GM23338 (cell line): ENCODE measurements around the gene YWHAB. TPM values are rescaled to one million over a fixed set of nuclear protein-coding genes. Genes with fewer than 3 reads are reported as not detected.

Experiments used
- ATAC-seq: fragments of 200-7000 bp; cut with Tn5 transposase; 3 replicates; pipeline ENCODE4 v1.9.1; 2020
- DNase-seq: peaks from one replicate; pipeline ENCODE4 v3.0.0-alpha.2; 2015; ENCODE audit warnings: low spot score
- H2AFZ ChIP-seq: fragments of 200-600 bp; sonication (generic); 2 replicates; pipeline ENCODE4 v1.8.0; 2016; ENCODE audit warnings: antibody characterized with exemption, mild to moderate bottlenecking, moderate library complexity
- H3F3A ChIP-seq: fragments of 200-600 bp; sonication (generic); replicated peaks from 2 replicates; pipeline ENCODE4 v1.8.0; 2017; ENCODE audit warnings: antibody characterized with exemption, mixed run types, low read depth
- H3K27ac ChIP-seq: fragments of 200-600 bp; sonication (generic); 2 replicates; pipeline ENCODE4 v1.6.1; 2016; ENCODE audit warnings: low read depth
- H3K27me3 ChIP-seq: fragments of 200-600 bp; sonication (generic); 2 replicates; pipeline ENCODE4 v1.8.0; 2016; ENCODE audit warnings: mild to moderate bottlenecking, mixed run types, moderate library complexity; ENCODE audit not compliant: insufficient read depth
- H3K36me3 ChIP-seq: fragments of 200-600 bp; sonication (generic); 2 replicates; pipeline ENCODE4 v1.8.0; 2016; ENCODE audit warnings: mild to moderate bottlenecking; ENCODE audit not compliant: insufficient read depth
- H3K4me1 ChIP-seq: fragments of 200-600 bp; sonication (generic); 2 replicates; pipeline ENCODE4 v1.8.0; 2016; ENCODE audit warnings: mild to moderate bottlenecking, moderate library complexity; ENCODE audit not compliant: insufficient read depth
- H3K4me2 ChIP-seq: fragments of 200-600 bp; sonication (generic); 2 replicates; pipeline ENCODE4 v1.7.1; 2017; ENCODE audit warnings: mixed run types
- H3K4me3 ChIP-seq: fragments of 200-600 bp; sonication (generic); 2 replicates; pipeline ENCODE4 v1.6.1; 2016; ENCODE audit warnings: mixed run types
- H3K79me2 ChIP-seq: fragments of 200-600 bp; sonication (generic); replicated peaks from 2 replicates; pipeline ENCODE4 v1.8.0; 2017; ENCODE audit warnings: mild to moderate bottlenecking; ENCODE audit not compliant: insufficient read depth
- H3K9me2 ChIP-seq: fragments of 200-600 bp; sonication (generic); 2 replicates; pipeline ENCODE4 v1.8.0; 2017; ENCODE audit not compliant: insufficient read depth
- H4K20me1 ChIP-seq: fragments of 200-600 bp; sonication (generic); replicated peaks from 2 replicates; pipeline ENCODE4 v1.8.0; 2017; ENCODE audit warnings: mild to moderate bottlenecking; ENCODE audit not compliant: insufficient read depth
- H3K27ac Mint-ChIP-seq: 2 replicates; pipeline ENCODE4 v1.8.0; 2020; ENCODE audit warnings: inconsistent platforms, mild to moderate bottlenecking, moderate library complexity, mixed read lengths
- H3K27me3 Mint-ChIP-seq: 3 replicates; pipeline ENCODE4 v1.8.0; 2022; ENCODE audit warnings: low read depth, mild to moderate bottlenecking, moderate library complexity, mixed read lengths, inconsistent platforms; ENCODE audit not compliant: insufficient read depth, poor library complexity
- H3K36me3 Mint-ChIP-seq: 3 replicates; pipeline ENCODE4 v1.8.0; 2021; ENCODE audit warnings: low read depth, mild to moderate bottlenecking, inconsistent platforms, moderate library complexity, mixed read lengths
- H3K4me1 Mint-ChIP-seq: 3 replicates; pipeline ENCODE4 v1.8.0; 2020; ENCODE audit warnings: mild to moderate bottlenecking, inconsistent platforms, mixed read lengths
- H3K4me3 Mint-ChIP-seq: 3 replicates; pipeline ENCODE4 v1.8.0; 2021; ENCODE audit warnings: moderate library complexity, mild to moderate bottlenecking, inconsistent platforms, mixed read lengths
- H3K9me3 Mint-ChIP-seq: 3 replicates; pipeline ENCODE4 v1.8.0; 2020; ENCODE audit warnings: moderate library complexity, mild to moderate bottlenecking, inconsistent platforms, mixed read lengths
- CREB1 ChIP-seq: fragments of 250-450 bp; sonication (Bioruptor Pico); IDR thresholded peaks from 2 replicates; pipeline ENCODE4 v1.5.0; 2020; ENCODE audit warnings: low read depth, mild to moderate bottlenecking, moderate library complexity
- EZH2 ChIP-seq: fragments of 200-600 bp; sonication (generic); IDR thresholded peaks from one replicate; pipeline ENCODE4 v1.8.0; 2017; ENCODE audit warnings: antibody characterized with exemption, mild to moderate bottlenecking, low read depth; ENCODE audit not compliant: unreplicated experiment
- EZH2phosphoT487 ChIP-seq: fragments of 200-600 bp; sonication (generic); IDR thresholded peaks from one replicate; pipeline ENCODE4 v1.8.1; 2018; ENCODE audit warnings: antibody characterized with exemption; ENCODE audit not compliant: unreplicated experiment
- NANOG ChIP-seq: IDR thresholded peaks from 2 replicates; pipeline ENCODE4 v1.6.1; 2016; ENCODE audit warnings: antibody characterized with exemption, borderline replicate concordance
- ZNF114 ChIP-seq: fragments of 250-450 bp; sonication (Bioruptor Pico); IDR thresholded peaks from 2 replicates; pipeline ENCODE4 v1.5.0; 2020; ENCODE audit warnings: mild to moderate bottlenecking, moderate library complexity
- ZNF331 ChIP-seq: fragments of 250-450 bp; sonication (Bioruptor Pico); IDR thresholded peaks from 2 replicates; pipeline ENCODE4 v1.5.0; 2020; ENCODE audit warnings: low read depth, mild to moderate bottlenecking, moderate library complexity
- polyA plus RNA-seq: library from polyadenylated mRNA; unstranded; fragments of >200 nt; fragmentation: Nextera tagmentation; extraction: Ambion mirVana; gene quantifications from 2 replicates; pipeline ENCODE4 v1.2.1, GENCODE V29; 2016
- total RNA-seq: library from RNA; depleted of rRNA; stranded (reverse); fragments of >200 nt; shearing (Covaris generic); gene quantifications from 2 replicates; pipeline ENCODE4 v1.2.3, GENCODE V29; 2014; rRNA removed

The YWHAB gene
- total and polyA plus RNA-seq, 2 experiments from 2014 or later = 121 to 519 TPM

DNA sequence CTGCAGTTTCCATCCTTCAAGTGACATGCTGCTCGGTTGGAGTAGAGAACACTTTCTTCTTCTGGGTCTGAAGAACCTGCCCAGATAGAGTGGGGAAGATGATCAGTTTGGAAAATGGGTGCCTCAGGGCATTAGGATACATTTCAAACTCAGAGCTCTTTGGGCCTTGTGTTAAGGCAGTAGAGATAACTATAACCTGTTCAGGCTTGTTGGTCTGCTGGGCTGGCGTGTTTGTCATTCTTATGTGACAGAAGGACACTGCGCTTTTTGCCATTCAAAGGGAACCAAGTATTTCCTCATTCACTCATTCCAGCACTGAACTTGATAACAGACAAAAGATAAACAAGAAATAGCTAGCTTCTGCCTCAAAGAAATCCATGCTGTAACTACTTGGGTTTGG, 70.9 kb downstream of the YWHAB start:
- H3K4me1 ChIP-seq = peaks cover 22% of the 10 kb centered on the region
- peaks cover 9% of the 10 kb centered on the region for H3K27me3 ChIP-seq
- peaks cover 21% of the 10 kb centered on the region for H4K20me1 ChIP-seq
- no peak overlapping the region for H3K27ac Mint-ChIP-seq
- no peaks in the 10 kb centered on the region for H3F3A ChIP-seq
- no peak overlapping the region for H2AFZ ChIP-seq
- ATAC-seq = no peak
- H3K4me3 Mint-ChIP-seq = no peak overlapping the region
- peaks cover 23% of the 10 kb centered on the region for H3K4me1 Mint-ChIP-seq
- H3K9me2 ChIP-seq = no peaks in the 10 kb centered on the region
- no peak for DNase-seq
- H3K27ac ChIP-seq = no peak overlapping the region
- H3K4me3 ChIP-seq = no peak overlapping the region
- TF ChIP-seq EZH2 (no peak), ZNF331 (CRISPR knock-in tag) (no peak), CREB1 (CRISPR knock-in tag) (no peak), NANOG (no peak), ZNF114 (CRISPR knock-in tag) (no peak), EZH2phosphoT487 (no peak)
- H3K79me2 ChIP-seq = peaks cover 28% of the 10 kb centered on the region
- H3K4me2 ChIP-seq = no peak overlapping the region
- H3K36me3 ChIP-seq = peaks cover 24% of the 10 kb centered on the region
- no peaks in the 10 kb centered on the region for H3K9me3 Mint-ChIP-seq
- peaks cover 3% of the 10 kb centered on the region for H3K27me3 Mint-ChIP-seq
- peaks cover 52% of the 10 kb centered on the region for H3K36me3 Mint-ChIP-seq

Other genes with a start within 250 kb of the YWHAB start
- gene ADA, start 234.0 kb upstream of the YWHAB start, total RNA-seq = 12.7 and 16.2 TPM in 2 replicates
- gene ADA, start 234.0 kb upstream of the YWHAB start, polyA plus RNA-seq = 14.6 and 15.8 TPM in 2 replicates
- gene CCN5, start 170.3 kb upstream of the YWHAB start, total RNA-seq = not detected in 2 replicates
- gene CCN5, start 170.3 kb upstream of the YWHAB start, polyA plus RNA-seq = not detected in 2 replicates
- gene KCNK15, start 139.8 kb upstream of the YWHAB start, total RNA-seq = 0.19 and 0.63 TPM in 2 replicates
- gene KCNK15, start 139.8 kb upstream of the YWHAB start, polyA plus RNA-seq = 3.3 and 4.3 TPM in 2 replicates
- gene RIMS4, start 75.2 kb upstream of the YWHAB start, total RNA-seq = 34.5 and 39.7 TPM in 2 replicates
- 2.9 and 3.5 TPM in 2 replicates for gene RIMS4, start 75.2 kb upstream of the YWHAB start, polyA plus RNA-seq
- gene PABPC1L, start 24.4 kb downstream of the YWHAB start, total RNA-seq = 44.8 and 49.1 TPM in 2 replicates
- 36.0 and 44.4 TPM in 2 replicates for gene PABPC1L, start 24.4 kb downstream of the YWHAB start, polyA plus RNA-seq
- gene TOMM34, start 74.7 kb downstream of the YWHAB start, total RNA-seq = 36.5 and 38.7 TPM in 2 replicates
- gene TOMM34, start 74.7 kb downstream of the YWHAB start, polyA plus RNA-seq = 27.1 and 27.4 TPM in 2 replicates
- gene STK4, start 80.8 kb downstream of the YWHAB start, total RNA-seq = 34.3 and 37.7 TPM in 2 replicates
- gene STK4, start 80.8 kb downstream of the YWHAB start, polyA plus RNA-seq = 42.3 and 58.7 TPM in 2 replicates
- gene KCNS1, start 215.4 kb downstream of the YWHAB start, total RNA-seq = 0.97 and 3.2 TPM in 2 replicates
- gene KCNS1, start 215.4 kb downstream of the YWHAB start, polyA plus RNA-seq = 0.30 and 0.37 TPM in 2 replicates
- gene WFDC5, start 229.5 kb downstream of the YWHAB start, total RNA-seq = not detected in 2 replicates
- gene WFDC5, start 229.5 kb downstream of the YWHAB start, polyA plus RNA-seq = not detected in 2 replicates
- gene WFDC12, start 238.8 kb downstream of the YWHAB start, total RNA-seq = not detected in 2 replicates
- not detected in 2 replicates for gene WFDC12, start 238.8 kb downstream of the YWHAB start, polyA plus RNA-seq